ENCODE results near the gene GRIP1. TPM values are rescaled to one million over a fixed set of nuclear protein-coding genes. Genes with fewer than 3 reads are reported as not detected.

The GRIP1 gene
- total and polyA plus RNA-seq, 2 donors from 2014 or later = 3.9 to 18.4 TPM

DNA sequence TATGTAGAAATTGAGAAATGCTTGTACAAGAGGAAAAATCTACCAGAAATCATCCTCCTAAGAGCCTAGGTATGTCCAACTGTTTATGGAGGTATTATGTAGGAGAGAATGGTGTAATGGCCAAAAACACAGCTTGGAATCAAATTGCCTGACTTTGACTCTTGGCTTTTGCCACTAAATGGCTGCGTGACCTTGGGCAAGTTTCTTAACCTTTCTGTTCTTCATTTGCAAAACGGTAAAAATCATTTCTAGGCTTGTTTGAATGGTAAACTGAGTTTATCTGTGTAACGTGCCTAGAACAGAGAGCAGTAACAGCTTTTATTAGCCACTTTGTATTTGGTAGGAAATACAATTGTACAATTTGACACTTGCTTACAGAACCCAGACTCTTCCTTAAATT, 4.9 kb upstream of the GRIP1 start:
- Histone ChIP-seq H3K27ac (ENCODE audit: low read depth in 2 of 2, low read length in 2 of 2) (no peak overlapping the region), H3K27me3 (ENCODE audit: control insufficient read depth, insufficient read depth, low read length) (no peaks in the 10 kb centered on the region), H3K4me1 (ENCODE audit: control insufficient read depth in 2 of 3, insufficient read depth in 2 of 3, low read depth in 1 of 3, low read length in 3 of 3) (peaks cover 0 to 3% (median 0%) of the 10 kb centered on the region in 3 donors), H3K36me3 (ENCODE audit: control insufficient read depth in 2 of 3, insufficient read depth in 3 of 3, low read length in 3 of 3) (no peaks in the 10 kb centered on the region), H3K9me3 (ENCODE audit: control insufficient read depth in 2 of 3, insufficient read depth in 1 of 3, low read length in 3 of 3) (no peaks in the 10 kb centered on the region), H3K4me3 (ENCODE audit: low read length in 3 of 3) (no peak overlapping the region), H3K9ac (ENCODE audit: low read length in 3 of 3) (no peak overlapping the region)
- TF ChIP-seq, protein P1, sequence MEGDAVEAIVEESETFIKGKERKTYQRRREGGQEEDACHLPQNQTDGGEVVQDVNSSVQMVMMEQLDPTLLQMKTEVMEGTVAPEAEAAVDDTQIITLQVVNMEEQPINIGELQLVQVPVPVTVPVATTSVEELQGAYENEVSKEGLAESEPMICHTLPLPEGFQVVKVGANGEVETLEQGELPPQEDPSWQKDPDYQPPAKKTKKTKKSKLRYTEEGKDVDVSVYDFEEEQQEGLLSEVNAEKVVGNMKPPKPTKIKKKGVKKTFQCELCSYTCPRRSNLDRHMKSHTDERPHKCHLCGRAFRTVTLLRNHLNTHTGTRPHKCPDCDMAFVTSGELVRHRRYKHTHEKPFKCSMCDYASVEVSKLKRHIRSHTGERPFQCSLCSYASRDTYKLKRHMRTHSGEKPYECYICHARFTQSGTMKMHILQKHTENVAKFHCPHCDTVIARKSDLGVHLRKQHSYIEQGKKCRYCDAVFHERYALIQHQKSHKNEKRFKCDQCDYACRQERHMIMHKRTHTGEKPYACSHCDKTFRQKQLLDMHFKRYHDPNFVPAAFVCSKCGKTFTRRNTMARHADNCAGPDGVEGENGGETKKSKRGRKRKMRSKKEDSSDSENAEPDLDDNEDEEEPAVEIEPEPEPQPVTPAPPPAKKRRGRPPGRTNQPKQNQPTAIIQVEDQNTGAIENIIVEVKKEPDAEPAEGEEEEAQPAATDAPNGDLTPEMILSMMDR (IDR thresholded peaks at IDR 0.05; ENCODE audit: borderline replicate concordance, extremely low read depth, insufficient read depth) = no peak
- intact Hi-C loops (cut with DNase I) = no loop called here
- DNase-seq = no peak
- FAIRE-seq = no peak

DNA sequence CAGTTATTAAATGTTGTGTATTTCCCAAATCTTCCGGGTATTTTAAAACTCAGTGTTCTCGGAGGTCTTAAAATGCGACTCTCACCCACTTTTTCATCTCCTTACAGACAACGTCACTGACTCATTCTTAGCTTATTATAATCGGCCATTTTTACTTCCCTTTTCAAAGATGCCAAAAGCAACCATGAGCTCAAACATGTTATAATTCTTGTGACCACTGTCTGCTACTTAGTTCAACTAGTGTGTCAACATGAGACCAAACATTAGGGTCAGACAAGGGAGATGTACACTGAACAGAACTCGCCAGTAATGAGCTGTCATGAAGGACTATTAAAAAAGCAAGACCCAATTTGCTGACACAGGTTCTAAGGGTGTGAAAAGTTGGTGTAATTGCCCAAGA, 4.2 kb upstream of the GRIP1 start:
- no peak overlapping the region for H3K4me3 ChIP-seq (ENCODE audit: low read length in 3 of 3)
- H3K27me3 ChIP-seq (ENCODE audit: control insufficient read depth, insufficient read depth, low read length) = no peaks in the 10 kb centered on the region
- no peaks in the 10 kb centered on the region for H3K36me3 ChIP-seq (ENCODE audit: control insufficient read depth in 2 of 3, insufficient read depth in 3 of 3, low read length in 3 of 3)
- TF ChIP-seq, protein P1 (IDR thresholded peaks at IDR 0.05; ENCODE audit: borderline replicate concordance, extremely low read depth, insufficient read depth) = no peak
- no peak overlapping the region for H3K9ac ChIP-seq (ENCODE audit: low read length in 3 of 3)
- intact Hi-C loops (cut with DNase I) = no loop called here
- no peak overlapping the region for H3K27ac ChIP-seq (ENCODE audit: low read depth in 2 of 2, low read length in 2 of 2)
- H3K4me1 ChIP-seq (ENCODE audit: control insufficient read depth in 2 of 3, insufficient read depth in 2 of 3, low read depth in 1 of 3, low read length in 3 of 3) = peaks cover 0 to 3% (median 0%) of the 10 kb centered on the region in 3 donors
- FAIRE-seq (no peak), DNase-seq (no peak)
- no peaks in the 10 kb centered on the region for H3K9me3 ChIP-seq (ENCODE audit: control insufficient read depth in 2 of 3, insufficient read depth in 1 of 3, low read length in 3 of 3)

DNA sequence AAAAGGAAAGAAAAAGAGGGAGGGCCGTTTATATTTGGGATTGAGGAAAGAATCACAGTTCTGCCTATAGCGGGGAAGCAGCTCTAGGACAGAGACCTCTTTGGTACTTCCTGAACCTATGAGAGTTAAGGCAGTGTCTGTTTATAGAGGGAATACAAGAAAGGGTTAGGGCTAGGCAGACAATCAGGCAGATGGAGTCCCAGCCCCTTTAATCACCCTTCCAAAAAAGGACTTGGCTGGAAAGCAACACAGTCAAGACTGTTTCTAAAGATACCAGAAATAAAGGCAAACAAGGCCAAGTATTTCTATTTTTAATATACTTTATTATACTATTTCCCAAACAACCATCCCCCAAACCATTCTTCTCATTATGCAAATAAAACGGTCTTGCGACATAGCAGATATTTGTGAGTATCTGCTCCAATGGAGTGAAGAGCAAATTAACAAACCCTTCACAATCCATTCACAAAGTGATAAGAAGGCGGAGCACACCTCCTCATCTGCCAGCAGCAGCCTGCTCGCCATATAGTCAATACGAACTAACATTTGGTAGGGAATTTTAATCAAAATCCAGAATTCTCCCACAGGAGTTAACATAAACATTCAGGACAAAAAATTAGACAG, 697 bp upstream of the GRIP1 start:
- Histone ChIP-seq H3K9ac (ENCODE audit: low read length in 3 of 3) (no peak overlapping the region), H3K4me1 (ENCODE audit: control insufficient read depth in 2 of 3, insufficient read depth in 2 of 3, low read depth in 1 of 3, low read length in 3 of 3) (peaks cover 0 to 3% (median 0%) of the 10 kb centered on the region in 3 donors), H3K9me3 (ENCODE audit: control insufficient read depth in 2 of 3, insufficient read depth in 1 of 3, low read length in 3 of 3) (no peaks in the 10 kb centered on the region), H3K36me3 (ENCODE audit: control insufficient read depth in 2 of 3, insufficient read depth in 3 of 3, low read length in 3 of 3) (no peaks in the 10 kb centered on the region), H3K4me3 (ENCODE audit: low read length in 3 of 3) (no peak overlapping the region), H3K27me3 (ENCODE audit: control insufficient read depth, insufficient read depth, low read length) (no peaks in the 10 kb centered on the region), H3K27ac (ENCODE audit: low read depth in 2 of 2, low read length in 2 of 2) (no peak overlapping the region)
- DNase-seq (peak in 1 of 5 donors; percentile 21), FAIRE-seq (no peak)
- TF ChIP-seq, protein P1 (IDR thresholded peaks at IDR 0.05; ENCODE audit: borderline replicate concordance, extremely low read depth, insufficient read depth) = no peak
- intact Hi-C loops (cut with DNase I) = no loop called here

DNA sequence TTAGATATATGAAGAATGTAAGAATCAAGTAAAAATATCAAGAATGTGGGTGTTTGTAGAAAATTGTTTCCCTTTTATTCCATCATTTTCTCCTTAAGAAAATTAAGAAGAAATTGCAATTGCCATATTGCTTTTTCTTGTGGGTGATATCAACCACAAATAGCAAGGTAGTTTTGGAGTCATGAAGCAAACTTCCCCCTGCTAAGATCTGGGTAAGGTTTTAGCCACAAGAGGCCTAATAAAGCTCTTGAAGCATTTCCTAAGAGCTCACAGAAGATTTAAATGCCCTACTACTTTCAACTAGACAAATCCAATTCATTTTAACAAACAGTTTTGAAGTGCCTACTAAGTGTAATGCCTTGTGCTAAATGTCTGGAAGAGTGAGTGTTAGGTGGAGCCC, 2.6 kb downstream of the GRIP1 start:
- Histone ChIP-seq H3K4me3 (ENCODE audit: low read length in 3 of 3) (no peak overlapping the region), H3K27me3 (ENCODE audit: control insufficient read depth, insufficient read depth, low read length) (no peaks in the 10 kb centered on the region), H3K36me3 (ENCODE audit: control insufficient read depth in 2 of 3, insufficient read depth in 3 of 3, low read length in 3 of 3) (no peaks in the 10 kb centered on the region), H3K9ac (ENCODE audit: low read length in 3 of 3) (no peak overlapping the region), H3K27ac (ENCODE audit: low read depth in 2 of 2, low read length in 2 of 2) (no peak overlapping the region), H3K9me3 (ENCODE audit: control insufficient read depth in 2 of 3, insufficient read depth in 1 of 3, low read length in 3 of 3) (no peaks in the 10 kb centered on the region), H3K4me1 (ENCODE audit: control insufficient read depth in 2 of 3, insufficient read depth in 2 of 3, low read depth in 1 of 3, low read length in 3 of 3) (peaks cover 0 to 3% (median 0%) of the 10 kb centered on the region in 3 donors)
- intact Hi-C loops (cut with DNase I) = no loop called here
- TF ChIP-seq, protein P1 (IDR thresholded peaks at IDR 0.05; ENCODE audit: borderline replicate concordance, extremely low read depth, insufficient read depth) = no peak
- FAIRE-seq (no peak), DNase-seq (no peak)
